ENCODE results near the gene SRCIN1.

The SRCIN1 gene

GRCh38 chr17:38567350-38567749 lies 38.4 kb downstream of the SRCIN1 start:
- ChIA-PET CTCF (interaction anchor here (0.8 kb wide), 1 partner anchor 58 kb away, joined by 4 read pairs; no protein-coding TSS in a partner anchor), POLR2A (ENCODE audit: low non-redundant PET) (no interaction called here)
- no peak overlapping the region for H3K27ac ChIP-seq
- DNase-seq (ENCODE audit: low spot score) = no peak
- TF ChIP-seq CTCF (conservative IDR thresholded peaks at IDR 0.05; ENCODE audit: low read depth) = no peak

DNA sequence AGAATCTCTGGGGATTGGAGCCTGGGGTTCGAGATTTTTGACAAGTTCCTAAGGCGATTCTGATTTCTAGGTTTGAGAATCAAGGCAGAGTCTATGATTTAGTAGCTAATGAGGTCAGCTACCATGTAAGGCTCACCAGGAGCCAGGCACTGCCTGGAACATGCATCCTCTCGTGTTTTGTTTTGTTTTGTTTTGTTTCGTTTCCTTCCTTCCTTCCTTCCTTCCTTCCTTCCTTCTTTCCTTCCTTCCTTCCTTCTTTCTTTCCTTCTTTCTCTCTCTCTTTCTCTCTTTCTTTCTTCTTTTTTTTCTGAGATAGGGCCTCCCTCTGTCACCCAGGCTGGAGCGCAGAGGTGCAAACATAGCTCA lies 39.1 kb downstream of the SRCIN1 start:
- ChIA-PET POLR2A (ENCODE audit: low non-redundant PET) (no interaction called here), CTCF (interaction anchor here (0.7 to 1.2 kb wide), 3 partner anchors 57 to 1187 kb away, joined by 3 to 4 read pairs (median 4); no protein-coding TSS in a partner anchor)
- TF ChIP-seq CTCF (conservative IDR thresholded peaks at IDR 0.05; ENCODE audit: low read depth) = no peak
- no peak for DNase-seq (ENCODE audit: low spot score)
- no peak overlapping the region for H3K27ac ChIP-seq

- H3K27ac ChIP-seq = no peak overlapping the region
- DNase-seq (ENCODE audit: low spot score) = no peak
- CTCF ChIA-PET = interaction anchor here (0.7 to 1.2 kb wide), 3 partner anchors 97 to 1187 kb away, joined by 3 to 4 read pairs (median 3); no protein-coding TSS in a partner anchor
- POLR2A ChIA-PET (ENCODE audit: low non-redundant PET) = interaction anchor here (0.5 kb wide), 1 partner anchor 28 kb away, joined by 3 read pairs; no protein-coding TSS in a partner anchor
- TF ChIP-seq CTCF (conservative IDR thresholded peaks at IDR 0.05; ENCODE audit: low read depth) = no peak
These were observed 39.7 kb downstream of the SRCIN1 start for GRCh38 chr17:38565853-38566665.

DNA sequence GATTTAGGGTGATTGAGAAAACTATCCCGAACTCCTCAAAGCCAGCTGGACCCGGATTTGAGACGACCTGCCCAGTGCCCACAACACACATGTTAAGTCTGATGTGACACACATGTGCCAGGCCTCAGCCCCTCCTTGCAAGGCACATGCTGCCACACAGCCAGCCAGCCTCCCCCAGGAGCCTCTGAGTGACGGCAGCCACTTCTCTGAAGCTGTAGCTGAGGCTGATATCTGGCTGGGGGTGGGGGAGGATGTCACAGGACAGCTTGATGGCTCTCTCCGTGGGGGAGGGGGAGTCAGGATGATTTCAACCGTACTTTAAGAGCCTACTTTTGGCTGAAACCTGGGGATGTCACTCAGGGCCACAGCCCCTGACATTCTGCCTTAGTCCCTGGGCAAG lies 40.9 kb downstream of the SRCIN1 start:
- ChIA-PET POLR2A (ENCODE audit: low non-redundant PET) (no interaction called here), CTCF (interaction anchor here (0.6 kb wide), 2 partner anchors 97 to 103 kb away, joined by 3 to 5 read pairs; no protein-coding TSS in a partner anchor)
- no peak for DNase-seq (ENCODE audit: low spot score)
- no peak overlapping the region for H3K27ac ChIP-seq
- no peak for TF ChIP-seq CTCF (conservative IDR thresholded peaks at IDR 0.05; ENCODE audit: low read depth)

- no peak for TF ChIP-seq CTCF (conservative IDR thresholded peaks at IDR 0.05; ENCODE audit: low read depth)
- ChIA-PET CTCF (interaction anchor here (0.6 kb wide), 2 partner anchors 97 to 103 kb away, joined by 3 to 5 read pairs; no protein-coding TSS in a partner anchor), POLR2A (ENCODE audit: low non-redundant PET) (no interaction called here)
- H3K27ac ChIP-seq = no peak overlapping the region
- DNase-seq (ENCODE audit: low spot score) = no peak
These were observed 41.4 kb downstream of the SRCIN1 start for GRCh38 chr17:38564254-38564837.

- H3K27ac ChIP-seq = no peak overlapping the region
- TF ChIP-seq CTCF (conservative IDR thresholded peaks at IDR 0.05; ENCODE audit: low read depth) = no peak
- ChIA-PET POLR2A (ENCODE audit: low non-redundant PET) (no interaction called here), CTCF (interaction anchor here (0.5 kb wide), 1 partner anchor 1566 kb away, joined by 3 read pairs; no protein-coding TSS in a partner anchor)
- no peak for DNase-seq (ENCODE audit: low spot score)
These were observed 42.1 kb downstream of the SRCIN1 start for GRCh38 chr17:38563362-38564253.
